Liver (tissue), 9 donors: ENCODE measurements around the gene ANKRD33B. TPM values are rescaled to one million over a fixed set of nuclear protein-coding genes. Genes with fewer than 3 reads are reported as not detected.

Experiments
- DNase-seq: peaks from one replicate; pipeline ENCODE4 v3.0.0-alpha.2; 2017; ENCODE audit warnings: low spot score
- H3K27ac ChIP-seq, 2 donors: one replicate each; pipeline ENCODE4 v1.7.0; 2013; ENCODE audit warnings: inconsistent platforms in 2 of 2, low read length in 2 of 2, control low read depth in 1 of 2, low read depth in 1 of 2, mild to moderate bottlenecking in 1 of 2
- H3K27me3 ChIP-seq, 4 donors: one replicate each; pipeline versions ENCODE4 v1.6.1 to v1.7.0; 2013; ENCODE audit warnings: low read length in 3 of 4, inconsistent platforms in 1 of 4, mild to moderate bottlenecking in 1 of 4, moderate library complexity in 1 of 4; ENCODE audit not compliant: control insufficient read depth in 4 of 4, insufficient read depth in 4 of 4
- H3K36me3 ChIP-seq, 4 donors: one replicate each; pipeline versions ENCODE4 v1.6.1 to v1.7.0; 2013; ENCODE audit warnings: low read length in 3 of 4, mild to moderate bottlenecking in 3 of 4, low read depth in 1 of 4, moderate library complexity in 1 of 4; ENCODE audit not compliant: control insufficient read depth in 4 of 4, insufficient read depth in 3 of 4
- H3K4me1 ChIP-seq, 4 donors: one replicate each; pipeline versions ENCODE4 v1.6.1 to v1.7.0; 2013; ENCODE audit warnings: low read length in 3 of 4, mild to moderate bottlenecking in 3 of 4, moderate library complexity in 1 of 4; ENCODE audit not compliant: control insufficient read depth in 4 of 4, insufficient read depth in 4 of 4
- H3K4me3 ChIP-seq, 3 donors: one replicate each; pipeline versions ENCODE4 v1.6.1 to v1.7.0; 2013; ENCODE audit warnings: low read length in 3 of 3, control low read depth in 1 of 3, low read depth in 1 of 3, mild to moderate bottlenecking in 1 of 3
- H3K9ac ChIP-seq, 2 donors: one replicate each; pipeline ENCODE4 v1.7.0; 2013; ENCODE audit warnings: low read length in 2 of 2, mild to moderate bottlenecking in 2 of 2, moderate library complexity in 2 of 2, control low read depth in 1 of 2, low read depth in 1 of 2
- H3K9me3 ChIP-seq, 4 donors: one replicate each; pipeline versions ENCODE4 v1.6.1 to v1.7.0; 2013; ENCODE audit warnings: low read length in 3 of 4; ENCODE audit not compliant: control insufficient read depth in 4 of 4
- EGR1 ChIP-seq, 2 donors: IDR thresholded peaks; 2 replicates each; pipeline ENCODE4 v1.6.1; 2016 to 2018; ENCODE audit warnings: antibody characterized with exemption in 2 of 2, low read depth in 2 of 2
- FOXA1 ChIP-seq: IDR thresholded peaks from 2 replicates; pipeline ENCODE4 v1.6.1; 2016; ENCODE audit warnings: antibody characterized with exemption
- FOXA2 ChIP-seq: IDR thresholded peaks from 2 replicates; pipeline ENCODE4 v1.6.1; 2016; ENCODE audit warnings: antibody characterized with exemption
- GABPA ChIP-seq, 2 donors: IDR thresholded peaks in 1 of 2; conservative IDR thresholded peaks in 1 of 2; 2 replicates each; pipeline ENCODE4 v1.6.1; 2016; ENCODE audit warnings: antibody characterized with exemption in 2 of 2, mild to moderate bottlenecking in 1 of 2, moderate library complexity in 1 of 2
- HNF4A ChIP-seq, 2 donors: conservative IDR thresholded peaks; 2 replicates each; pipeline ENCODE4 v1.6.1; 2016; ENCODE audit warnings: antibody characterized with exemption in 2 of 2, mild to moderate bottlenecking in 2 of 2
- HNF4G ChIP-seq: IDR thresholded peaks from 2 replicates; pipeline ENCODE4 v1.6.1; 2016; ENCODE audit warnings: antibody characterized with exemption
- JUND ChIP-seq, 2 donors: IDR thresholded peaks; 2 replicates each; pipeline ENCODE4 v1.6.1; 2016; ENCODE audit warnings: antibody characterized with exemption in 2 of 2
- NR2F2 ChIP-seq: IDR thresholded peaks from 2 replicates; pipeline ENCODE4 v1.6.1; 2016; ENCODE audit warnings: antibody characterized with exemption
- RAD21 ChIP-seq, 2 donors: IDR thresholded peaks; 2 replicates each; pipeline ENCODE4 v1.6.1; 2016; ENCODE audit warnings: antibody characterized with exemption in 2 of 2, mild to moderate bottlenecking in 2 of 2
- RXRA ChIP-seq, 2 donors: IDR thresholded peaks; 2 replicates each; pipeline ENCODE4 v1.6.1; 2017 to 2018; ENCODE audit warnings: antibody characterized with exemption in 2 of 2, mild to moderate bottlenecking in 1 of 2
- SP1 ChIP-seq: IDR thresholded peaks from 2 replicates; pipeline ENCODE4 v1.6.1; 2018; ENCODE audit warnings: antibody characterized with exemption, mild to moderate bottlenecking
- TAF1 ChIP-seq: conservative IDR thresholded peaks from 2 replicates; pipeline ENCODE4 v1.6.1; 2016; ENCODE audit warnings: antibody characterized with exemption, mild to moderate bottlenecking
- WGBS: extraction: QIAGEN DNeasy Blood & Tissue Kit; methylation state at CpG from one replicate; pipeline ENCODE4 v1.1.7; 2013; 5-methylcytosine and 5-hydroxymethylcytosine counted together
- polyA plus RNA-seq, 2 donors: library from polyadenylated mRNA; stranded (reverse) in 1 of 2; unstranded in 1 of 2; fragments of 200-250 nt in 1 of 2; fragments of >200 nt in 1 of 2; fragmentation: Nextera tagmentation in 1 of 2; extraction: Ambion mirVana in 1 of 2; gene quantifications; one replicate each; pipeline versions ENCODE4 v1.2.1 to v1.2.3, GENCODE V29; 2013 to 2015
- total RNA-seq, 2 donors: library from RNA; depleted of rRNA; stranded (reverse); fragments of >200 nt; gene quantifications; one replicate each; pipeline ENCODE4 v1.2.3, GENCODE V29; 2014
- TF ChIP-seq, protein P1 (sequence below): IDR thresholded peaks from 2 replicates; pipeline ENCODE4 v1.6.1; 2016; ENCODE audit warnings: antibody characterized with exemption, mild to moderate bottlenecking
- TF ChIP-seq, protein P2 (sequence below): fragments of 150-350 bp; IDR thresholded peaks from 2 replicates; pipeline ENCODE4 v1.5.1; 2017; ENCODE audit warnings: improper control_type of control experiment, low read depth, low read length; ENCODE audit not compliant: missing input control
- TF ChIP-seq, protein P3 (sequence below): IDR thresholded peaks from 2 replicates; pipeline ENCODE4 v1.6.1; 2016; ENCODE audit warnings: antibody characterized with exemption
- TF ChIP-seq, protein P4 (sequence below): IDR thresholded peaks from 2 replicates; pipeline ENCODE4 v1.6.1; 2016; ENCODE audit warnings: antibody characterized with exemption
- TF ChIP-seq, protein P5 (sequence below): IDR thresholded peaks from 2 replicates; pipeline ENCODE4 v1.6.1; 2016; ENCODE audit warnings: antibody characterized with exemption
- donor health status: healthy.
- donor health status: healthy.
- donor health status: healthy.
- donor health status: healthy.
- donor health status: healthy.

Gene ANKRD33B
- total and polyA plus RNA-seq, 4 donors = 0.09 to 1.9 (median 0.25) TPM; not detected in 1

- Histone ChIP-seq H3K9ac (no peak overlapping the region), H3K27me3 (no peaks in the 10 kb centered on the region), H3K9me3 (no peaks in the 10 kb centered on the region), H3K27ac (no peak overlapping the region), H3K4me1 (peaks cover 0 to 5% (median 0%) of the 10 kb centered on the region in 4 donors), H3K4me3 (no peak overlapping the region), H3K36me3 (no peaks in the 10 kb centered on the region)
- no peak for DNase-seq
- TF ChIP-seq HNF4A (conservative IDR thresholded peaks at IDR 0.05) (no peak), FOXA2 (no peak), FOXA1 (no peak), EGR1 (IDR thresholded peaks at IDR 0.05; ENCODE audit: low read depth in 2 of 2) (no peak), TAF1 (no peak), HNF4G (no peak), GABPA (IDR thresholded peaks at IDR 0.05 in 1 of 2, conservative IDR thresholded peaks at IDR 0.05 in 1 of 2) (no peak), RXRA (IDR thresholded peaks at IDR 0.05) (no peak), RAD21 (IDR thresholded peaks at IDR 0.05) (no peak), NR2F2 (no peak), SP1 (no peak), JUND (IDR thresholded peaks at IDR 0.05) (no peak)
- TF ChIP-seq, protein P1, sequence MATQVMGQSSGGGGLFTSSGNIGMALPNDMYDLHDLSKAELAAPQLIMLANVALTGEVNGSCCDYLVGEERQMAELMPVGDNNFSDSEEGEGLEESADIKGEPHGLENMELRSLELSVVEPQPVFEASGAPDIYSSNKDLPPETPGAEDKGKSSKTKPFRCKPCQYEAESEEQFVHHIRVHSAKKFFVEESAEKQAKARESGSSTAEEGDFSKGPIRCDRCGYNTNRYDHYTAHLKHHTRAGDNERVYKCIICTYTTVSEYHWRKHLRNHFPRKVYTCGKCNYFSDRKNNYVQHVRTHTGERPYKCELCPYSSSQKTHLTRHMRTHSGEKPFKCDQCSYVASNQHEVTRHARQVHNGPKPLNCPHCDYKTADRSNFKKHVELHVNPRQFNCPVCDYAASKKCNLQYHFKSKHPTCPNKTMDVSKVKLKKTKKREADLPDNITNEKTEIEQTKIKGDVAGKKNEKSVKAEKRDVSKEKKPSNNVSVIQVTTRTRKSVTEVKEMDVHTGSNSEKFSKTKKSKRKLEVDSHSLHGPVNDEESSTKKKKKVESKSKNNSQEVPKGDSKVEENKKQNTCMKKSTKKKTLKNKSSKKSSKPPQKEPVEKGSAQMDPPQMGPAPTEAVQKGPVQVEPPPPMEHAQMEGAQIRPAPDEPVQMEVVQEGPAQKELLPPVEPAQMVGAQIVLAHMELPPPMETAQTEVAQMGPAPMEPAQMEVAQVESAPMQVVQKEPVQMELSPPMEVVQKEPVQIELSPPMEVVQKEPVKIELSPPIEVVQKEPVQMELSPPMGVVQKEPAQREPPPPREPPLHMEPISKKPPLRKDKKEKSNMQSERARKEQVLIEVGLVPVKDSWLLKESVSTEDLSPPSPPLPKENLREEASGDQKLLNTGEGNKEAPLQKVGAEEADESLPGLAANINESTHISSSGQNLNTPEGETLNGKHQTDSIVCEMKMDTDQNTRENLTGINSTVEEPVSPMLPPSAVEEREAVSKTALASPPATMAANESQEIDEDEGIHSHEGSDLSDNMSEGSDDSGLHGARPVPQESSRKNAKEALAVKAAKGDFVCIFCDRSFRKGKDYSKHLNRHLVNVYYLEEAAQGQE = no peak
- TF ChIP-seq, protein P2, sequence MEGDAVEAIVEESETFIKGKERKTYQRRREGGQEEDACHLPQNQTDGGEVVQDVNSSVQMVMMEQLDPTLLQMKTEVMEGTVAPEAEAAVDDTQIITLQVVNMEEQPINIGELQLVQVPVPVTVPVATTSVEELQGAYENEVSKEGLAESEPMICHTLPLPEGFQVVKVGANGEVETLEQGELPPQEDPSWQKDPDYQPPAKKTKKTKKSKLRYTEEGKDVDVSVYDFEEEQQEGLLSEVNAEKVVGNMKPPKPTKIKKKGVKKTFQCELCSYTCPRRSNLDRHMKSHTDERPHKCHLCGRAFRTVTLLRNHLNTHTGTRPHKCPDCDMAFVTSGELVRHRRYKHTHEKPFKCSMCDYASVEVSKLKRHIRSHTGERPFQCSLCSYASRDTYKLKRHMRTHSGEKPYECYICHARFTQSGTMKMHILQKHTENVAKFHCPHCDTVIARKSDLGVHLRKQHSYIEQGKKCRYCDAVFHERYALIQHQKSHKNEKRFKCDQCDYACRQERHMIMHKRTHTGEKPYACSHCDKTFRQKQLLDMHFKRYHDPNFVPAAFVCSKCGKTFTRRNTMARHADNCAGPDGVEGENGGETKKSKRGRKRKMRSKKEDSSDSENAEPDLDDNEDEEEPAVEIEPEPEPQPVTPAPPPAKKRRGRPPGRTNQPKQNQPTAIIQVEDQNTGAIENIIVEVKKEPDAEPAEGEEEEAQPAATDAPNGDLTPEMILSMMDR = no peak
- TF ChIP-seq, protein P3, sequence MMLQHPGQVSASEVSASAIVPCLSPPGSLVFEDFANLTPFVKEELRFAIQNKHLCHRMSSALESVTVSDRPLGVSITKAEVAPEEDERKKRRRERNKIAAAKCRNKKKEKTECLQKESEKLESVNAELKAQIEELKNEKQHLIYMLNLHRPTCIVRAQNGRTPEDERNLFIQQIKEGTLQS = no peak
- TF ChIP-seq, protein P4, sequence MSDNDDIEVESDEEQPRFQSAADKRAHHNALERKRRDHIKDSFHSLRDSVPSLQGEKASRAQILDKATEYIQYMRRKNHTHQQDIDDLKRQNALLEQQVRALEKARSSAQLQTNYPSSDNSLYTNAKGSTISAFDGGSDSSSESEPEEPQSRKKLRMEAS = no peak
- 56% methylated on average over 60 of the region's 60 CpGs for WGBS
Measured at GRCh38 chr5:10648806-10649665, 85.2 kb downstream of the ANKRD33B start.

DNA sequence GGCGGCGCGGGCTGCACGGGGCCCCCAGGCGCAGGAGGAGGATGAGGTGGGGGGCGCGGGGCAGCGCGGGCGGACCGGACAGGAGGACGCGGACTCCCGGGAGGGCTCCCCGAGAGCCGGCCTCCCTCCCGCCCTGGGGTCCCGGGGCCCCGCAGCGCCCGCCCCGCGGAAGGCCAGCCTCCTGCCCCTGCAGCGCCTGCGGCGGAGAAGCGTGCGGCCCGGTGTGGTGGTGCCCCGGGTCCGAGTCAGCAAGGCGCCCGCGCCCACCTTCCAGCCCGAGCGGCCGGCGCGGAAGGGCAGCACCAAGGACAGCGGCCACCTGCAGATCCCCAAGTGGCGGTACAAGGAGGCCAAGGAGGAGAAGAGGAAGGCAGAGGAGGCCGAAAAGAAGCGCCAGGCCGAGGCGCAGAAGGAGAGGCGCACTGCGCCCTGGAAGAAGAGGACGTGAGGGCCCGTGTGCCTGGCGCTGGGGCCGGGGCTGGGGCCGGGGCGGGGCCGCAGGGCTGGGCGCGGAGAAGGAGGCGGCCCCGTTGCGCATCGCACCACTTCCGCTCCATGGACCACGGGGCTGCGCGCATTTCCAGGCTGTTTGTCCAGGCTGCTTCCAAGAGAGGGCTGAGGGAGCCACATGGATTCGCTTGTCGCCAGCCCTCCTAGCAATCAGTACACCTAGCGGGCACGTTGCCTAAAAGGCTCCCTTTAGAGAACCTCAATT is 86.0 kb downstream of the ANKRD33B start:
- Histone ChIP-seq H3K27me3 (no peaks in the 10 kb centered on the region), H3K4me1 (peaks cover 0 to 5% (median 0%) of the 10 kb centered on the region in 4 donors), H3K4me3 (no peak overlapping the region), H3K27ac (no peak overlapping the region), H3K36me3 (no peaks in the 10 kb centered on the region), H3K9me3 (no peaks in the 10 kb centered on the region), H3K9ac (no peak overlapping the region)
- TF ChIP-seq GABPA (IDR thresholded peaks at IDR 0.05 in 1 of 2, conservative IDR thresholded peaks at IDR 0.05 in 1 of 2) (no peak), FOXA2 (no peak), SP1 (no peak), TAF1 (no peak), RXRA (IDR thresholded peaks at IDR 0.05) (no peak), HNF4A (conservative IDR thresholded peaks at IDR 0.05) (no peak)
- TF ChIP-seq, protein P5, sequence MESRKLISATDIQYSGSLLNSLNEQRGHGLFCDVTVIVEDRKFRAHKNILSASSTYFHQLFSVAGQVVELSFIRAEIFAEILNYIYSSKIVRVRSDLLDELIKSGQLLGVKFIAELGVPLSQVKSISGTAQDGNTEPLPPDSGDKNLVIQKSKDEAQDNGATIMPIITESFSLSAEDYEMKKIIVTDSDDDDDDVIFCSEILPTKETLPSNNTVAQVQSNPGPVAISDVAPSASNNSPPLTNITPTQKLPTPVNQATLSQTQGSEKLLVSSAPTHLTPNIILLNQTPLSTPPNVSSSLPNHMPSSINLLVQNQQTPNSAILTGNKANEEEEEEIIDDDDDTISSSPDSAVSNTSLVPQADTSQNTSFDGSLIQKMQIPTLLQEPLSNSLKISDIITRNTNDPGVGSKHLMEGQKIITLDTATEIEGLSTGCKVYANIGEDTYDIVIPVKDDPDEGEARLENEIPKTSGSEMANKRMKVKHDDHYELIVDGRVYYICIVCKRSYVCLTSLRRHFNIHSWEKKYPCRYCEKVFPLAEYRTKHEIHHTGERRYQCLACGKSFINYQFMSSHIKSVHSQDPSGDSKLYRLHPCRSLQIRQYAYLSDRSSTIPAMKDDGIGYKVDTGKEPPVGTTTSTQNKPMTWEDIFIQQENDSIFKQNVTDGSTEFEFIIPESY = no peak
- TF ChIP-seq, protein P4 = no peak
- TF ChIP-seq, protein P1 = peak; percentile 95
- WGBS = 40% methylated on average over 68 of the region's 68 CpGs
- no peak for DNase-seq
